Parathyroid adenoma (tissue), 2 donors: ENCODE measurements around the gene DPEP3.

Experiments used
- H2AFZ ChIP-seq: fragments of 300-600 bp; sonication (generic); one replicate; pipeline ENCODE4 v1.7.0; 2017; ENCODE audit warnings: antibody characterized with exemption, mild to moderate bottlenecking
- H3K27ac ChIP-seq: fragments of 300-600 bp; sonication (generic); one replicate; pipeline ENCODE4 v1.7.0; 2017
- H3K27me3 ChIP-seq: fragments of 300-600 bp; sonication (generic); one replicate; pipeline ENCODE4 v1.7.0; 2017; ENCODE audit warnings: low read length; ENCODE audit not compliant: control insufficient read depth, insufficient read depth
- H3K36me3 ChIP-seq: fragments of 300-600 bp; sonication (generic); one replicate; pipeline ENCODE4 v1.7.0; 2017; ENCODE audit warnings: low read length; ENCODE audit not compliant: control insufficient read depth, insufficient read depth
- H3K4me1 ChIP-seq: fragments of 300-600 bp; sonication (generic); one replicate; pipeline ENCODE4 v1.7.0; 2017; ENCODE audit warnings: control low read depth
- H3K4me2 ChIP-seq: fragments of 300-600 bp; sonication (generic); one replicate; pipeline ENCODE4 v1.7.0; 2017; ENCODE audit warnings: low read length
- H3K4me3 ChIP-seq: fragments of 300-600 bp; sonication (generic); one replicate; pipeline ENCODE4 v1.7.0; 2017; ENCODE audit warnings: low read depth, low read length
- H3K79me2 ChIP-seq: fragments of 300-600 bp; sonication (generic); one replicate; pipeline ENCODE4 v1.7.0; 2017; ENCODE audit warnings: control low read depth
- H3K9ac ChIP-seq: fragments of 300-600 bp; sonication (generic); one replicate; pipeline ENCODE4 v1.7.0; 2017; ENCODE audit warnings: mild to moderate bottlenecking
- H3K9me3 ChIP-seq: fragments of 300-600 bp; sonication (generic); one replicate; pipeline ENCODE4 v1.7.0; 2017; ENCODE audit warnings: low read length; ENCODE audit not compliant: control insufficient read depth
- TF ChIP-seq, protein P1 (sequence below): fragments of 300-600 bp; sonication (generic); IDR thresholded peaks from one replicate; pipeline ENCODE4 v1.7.0; 2017; ENCODE audit warnings: antibody characterized with exemption, mild to moderate bottlenecking
- donor health status: primary hyperparathyroidism.

DPEP3 gene

DNA sequence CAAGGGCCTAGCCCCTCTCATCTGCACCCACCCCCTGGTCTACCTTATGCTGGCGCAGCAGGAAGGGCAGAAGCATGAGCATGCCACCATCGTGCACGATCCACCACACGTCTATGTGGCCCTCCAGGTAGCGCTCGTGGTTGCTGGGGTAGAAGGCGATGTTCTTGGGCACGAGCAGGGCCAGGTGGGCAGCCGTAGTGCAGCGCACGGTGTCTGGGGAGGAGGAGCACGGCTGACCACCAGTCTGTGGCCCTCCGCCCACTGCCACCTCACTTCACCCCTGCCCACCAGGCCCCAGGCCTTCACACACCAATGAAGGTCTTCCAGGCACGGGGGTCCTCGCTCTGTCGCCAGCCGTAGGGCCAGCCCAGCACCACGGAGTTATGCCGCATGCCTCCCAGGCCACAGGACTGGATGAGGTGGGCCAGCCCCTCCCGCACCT lies 34.1 kb downstream of the DPEP3 start:
- H3K4me1 ChIP-seq: no peaks in the 10 kb centered on the region
- no peak overlapping the region for H2AFZ ChIP-seq
- no peaks in the 10 kb centered on the region for H3K27me3 ChIP-seq
- H3K27ac ChIP-seq: no peak overlapping the region
- no peak overlapping the region for H3K9ac ChIP-seq
- no peak overlapping the region for H3K4me3 ChIP-seq
- TF ChIP-seq, protein P1, sequence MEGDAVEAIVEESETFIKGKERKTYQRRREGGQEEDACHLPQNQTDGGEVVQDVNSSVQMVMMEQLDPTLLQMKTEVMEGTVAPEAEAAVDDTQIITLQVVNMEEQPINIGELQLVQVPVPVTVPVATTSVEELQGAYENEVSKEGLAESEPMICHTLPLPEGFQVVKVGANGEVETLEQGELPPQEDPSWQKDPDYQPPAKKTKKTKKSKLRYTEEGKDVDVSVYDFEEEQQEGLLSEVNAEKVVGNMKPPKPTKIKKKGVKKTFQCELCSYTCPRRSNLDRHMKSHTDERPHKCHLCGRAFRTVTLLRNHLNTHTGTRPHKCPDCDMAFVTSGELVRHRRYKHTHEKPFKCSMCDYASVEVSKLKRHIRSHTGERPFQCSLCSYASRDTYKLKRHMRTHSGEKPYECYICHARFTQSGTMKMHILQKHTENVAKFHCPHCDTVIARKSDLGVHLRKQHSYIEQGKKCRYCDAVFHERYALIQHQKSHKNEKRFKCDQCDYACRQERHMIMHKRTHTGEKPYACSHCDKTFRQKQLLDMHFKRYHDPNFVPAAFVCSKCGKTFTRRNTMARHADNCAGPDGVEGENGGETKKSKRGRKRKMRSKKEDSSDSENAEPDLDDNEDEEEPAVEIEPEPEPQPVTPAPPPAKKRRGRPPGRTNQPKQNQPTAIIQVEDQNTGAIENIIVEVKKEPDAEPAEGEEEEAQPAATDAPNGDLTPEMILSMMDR: no peak
- peaks cover 2% of the 10 kb centered on the region for H3K79me2 ChIP-seq
- H3K4me2 ChIP-seq: no peak overlapping the region
- H3K36me3 ChIP-seq: no peaks in the 10 kb centered on the region
- H3K9me3 ChIP-seq: no peaks in the 10 kb centered on the region

DNA sequence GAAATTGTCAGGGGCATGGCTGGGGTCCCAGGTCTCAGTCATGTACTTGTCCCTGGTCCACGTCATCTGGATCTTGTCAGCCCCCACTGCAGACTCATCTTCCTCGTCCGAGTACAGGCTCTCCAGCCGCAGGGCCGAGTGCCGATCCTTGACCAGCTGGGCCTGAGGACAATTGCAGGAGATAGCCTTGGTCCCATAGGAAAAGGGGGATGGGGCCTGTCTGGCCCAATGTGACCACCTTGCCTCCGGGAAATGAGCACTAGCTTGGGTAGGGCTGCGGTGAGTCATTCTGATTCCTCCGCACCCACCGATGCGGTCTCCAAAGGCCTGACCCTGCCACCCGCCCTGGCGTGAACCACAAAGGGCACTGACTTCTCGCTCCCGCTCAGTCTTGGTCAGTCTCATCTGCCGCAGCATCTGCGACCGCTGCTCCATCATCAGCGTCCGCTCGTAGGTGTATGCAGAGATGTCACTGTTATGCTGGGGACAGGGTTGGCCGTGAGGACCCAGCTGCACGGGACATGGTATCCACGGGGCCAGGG lies 34.8 kb downstream of the DPEP3 start:
- Histone ChIP-seq H3K4me2 (no peak overlapping the region), H3K4me3 (no peak overlapping the region), H3K36me3 (no peaks in the 10 kb centered on the region), H3K4me1 (no peaks in the 10 kb centered on the region), H3K9me3 (no peaks in the 10 kb centered on the region), H2AFZ (no peak overlapping the region), H3K27me3 (no peaks in the 10 kb centered on the region), H3K79me2 (peaks cover 2% of the 10 kb centered on the region), H3K9ac (no peak overlapping the region), H3K27ac (no peak overlapping the region)
- TF ChIP-seq, protein P1: no peak

DNA sequence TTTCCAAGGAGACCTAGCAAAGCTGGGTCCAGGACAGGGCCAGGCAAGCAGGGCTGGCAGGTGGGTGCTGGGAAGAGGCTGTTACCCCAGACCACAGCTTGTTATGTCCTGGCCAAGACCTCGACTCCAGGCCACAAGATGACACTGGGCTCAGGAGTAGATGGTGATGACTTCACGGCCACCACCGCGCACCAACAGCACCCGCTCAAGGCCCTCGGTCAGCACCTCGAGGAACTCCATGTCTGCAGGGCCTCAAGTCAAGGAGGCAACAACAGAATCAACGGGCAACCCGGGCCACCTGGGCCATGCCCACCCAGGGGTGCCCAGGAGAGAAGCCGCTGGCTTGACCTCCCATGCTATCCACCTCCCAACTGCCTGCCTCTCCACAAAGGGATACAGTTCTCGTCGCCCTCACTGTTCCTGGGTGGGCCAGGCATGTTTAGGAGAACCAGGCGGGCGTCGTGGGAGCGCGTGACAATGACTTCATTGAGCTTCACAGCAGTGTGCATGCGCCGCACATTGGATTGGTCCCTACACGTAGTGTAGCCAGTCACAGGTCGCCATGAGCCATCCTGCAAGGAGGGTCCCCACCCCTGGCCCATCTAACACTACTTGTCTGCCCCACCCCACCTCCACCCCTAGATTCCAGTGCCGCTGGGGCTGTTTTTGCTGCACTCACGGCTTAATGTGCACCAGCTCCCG lies 35.5 kb downstream of the DPEP3 start:
- no peak overlapping the region for H3K4me2 ChIP-seq
- no peaks in the 10 kb centered on the region for H3K9me3 ChIP-seq
- H2AFZ ChIP-seq: no peak overlapping the region
- H3K4me1 ChIP-seq: no peaks in the 10 kb centered on the region
- no peak overlapping the region for H3K9ac ChIP-seq
- no peak overlapping the region for H3K4me3 ChIP-seq
- H3K27ac ChIP-seq: no peak overlapping the region
- H3K36me3 ChIP-seq: no peaks in the 10 kb centered on the region
- no peaks in the 10 kb centered on the region for H3K79me2 ChIP-seq
- TF ChIP-seq, protein P1: no peak
- H3K27me3 ChIP-seq: no peaks in the 10 kb centered on the region

DNA sequence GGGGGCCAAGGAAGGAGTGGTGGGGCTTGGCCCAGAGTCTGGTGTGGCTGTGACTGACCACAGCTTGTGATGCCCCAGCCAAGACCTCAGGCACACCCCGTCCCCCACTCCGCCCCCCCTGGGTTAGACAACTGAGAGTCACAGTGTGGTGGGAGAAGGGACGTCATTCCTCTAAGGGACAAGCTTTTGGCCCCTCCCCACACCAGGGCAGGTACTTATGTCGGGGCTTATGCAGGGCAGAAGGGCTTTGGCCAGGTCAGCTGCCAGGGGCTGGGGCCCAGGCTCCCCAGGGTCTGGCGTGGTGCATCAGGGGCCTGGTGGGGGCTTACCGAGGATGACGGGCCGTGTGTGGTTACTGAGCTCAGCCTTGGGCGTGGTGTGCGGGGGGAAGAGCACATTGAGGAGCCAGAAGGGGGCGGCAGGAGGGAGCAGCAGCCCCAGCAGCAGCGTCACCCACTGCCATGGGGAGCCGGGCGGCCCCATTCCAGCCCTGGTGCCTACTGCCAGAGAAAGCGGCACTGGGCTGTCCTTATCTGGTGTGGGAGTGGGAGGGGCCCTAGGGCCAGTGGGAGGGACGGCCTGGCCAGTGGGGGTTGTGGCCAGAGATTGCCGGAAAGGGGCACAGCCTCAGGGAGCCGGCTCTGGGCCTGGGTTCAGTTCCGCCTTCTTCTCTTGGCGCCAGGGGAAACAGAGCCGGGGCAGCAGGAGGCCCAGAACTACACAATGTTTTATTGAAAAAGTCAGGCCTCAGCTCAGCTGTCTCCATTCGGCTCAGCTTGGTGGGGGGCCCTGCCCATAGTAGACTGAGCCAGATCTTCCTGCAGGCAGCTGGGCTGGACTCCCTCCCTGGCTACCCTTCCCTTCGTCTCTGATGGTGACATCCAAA lies 36.4 kb downstream of the DPEP3 start, which contains the start of gene LCAT:
LCAT (minus strand) TSS at position 502 of the 886 bp plus-strand sequence; CDS start at position 483, 19 bp downstream.
- no peak within 1 kb of the TSS for H3K4me2 ChIP-seq
- no peak within 1 kb of the TSS for H3K9ac ChIP-seq
- TF ChIP-seq, protein P1: no peak
- H3K36me3 ChIP-seq: no peaks in the 10 kb centered on the region
- H3K79me2 ChIP-seq: no peaks in the 10 kb centered on the region
- no peaks in the 10 kb centered on the region for H3K27me3 ChIP-seq
- no peak within 1 kb of the TSS for H3K27ac ChIP-seq
- H2AFZ ChIP-seq: no peak within 1 kb of the TSS
- H3K9me3 ChIP-seq: no peaks in the 10 kb centered on the region
- H3K4me3 ChIP-seq: no peak within 1 kb of the TSS
- no peaks in the 10 kb centered on the region for H3K4me1 ChIP-seq
